Measurements from ENCODE around the gene CBX4.

Gene CBX4

DNA sequence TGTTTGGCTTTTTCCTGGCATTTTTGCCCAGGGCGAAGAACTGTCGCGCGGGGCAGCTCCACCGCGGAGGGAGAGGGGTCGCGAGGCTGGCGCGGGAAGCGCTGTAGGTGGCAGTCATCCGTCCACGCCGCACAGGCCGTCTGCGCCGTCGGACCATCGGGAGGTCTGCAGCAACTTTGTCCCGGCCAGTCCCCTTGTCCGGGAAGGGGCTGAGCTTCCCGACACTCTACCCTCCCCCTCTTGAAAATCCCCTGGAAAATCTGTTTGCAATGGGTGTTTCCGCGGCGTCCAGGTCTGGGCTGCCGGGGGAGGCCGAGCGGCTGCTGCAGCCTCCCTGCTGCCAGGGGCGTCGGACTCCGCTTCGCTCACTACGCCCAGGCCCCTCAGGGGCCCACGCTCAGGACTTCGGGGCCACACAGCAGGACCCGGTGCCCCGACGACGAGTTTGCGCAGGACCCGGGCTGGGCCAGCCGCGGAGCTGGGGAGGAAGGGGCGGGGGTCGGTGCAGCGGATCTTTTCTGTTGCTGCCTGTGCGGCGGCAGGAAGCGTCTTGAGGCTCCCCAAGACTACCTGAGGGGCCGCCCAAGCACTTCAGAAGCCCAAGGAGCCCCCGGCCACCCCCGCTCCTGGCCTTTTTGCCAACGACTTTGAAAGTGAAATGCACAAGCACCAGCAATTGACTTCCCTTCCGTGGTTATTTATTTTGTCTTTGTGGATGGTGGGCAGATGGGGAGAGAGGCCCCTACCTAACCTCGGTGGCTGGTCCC is 2.3 kb upstream of the CBX4 start:
- no peak for DNase-seq

DNA sequence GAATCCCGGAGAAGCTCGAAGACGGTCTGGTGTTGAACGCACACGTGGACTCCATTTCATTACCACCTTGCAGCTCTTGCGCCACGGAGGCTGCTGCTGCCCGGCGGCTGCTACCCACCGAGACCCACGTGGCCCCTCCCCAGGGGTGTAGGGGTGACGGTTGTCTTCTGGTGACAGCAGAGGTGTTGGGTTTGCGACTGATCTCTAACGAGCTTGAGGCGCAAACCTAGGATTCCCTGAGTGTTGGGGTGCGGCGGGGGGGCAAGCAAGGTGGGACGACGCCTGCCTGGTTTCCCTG is 1.7 kb upstream of the CBX4 start:
- no peak for DNase-seq

DNA sequence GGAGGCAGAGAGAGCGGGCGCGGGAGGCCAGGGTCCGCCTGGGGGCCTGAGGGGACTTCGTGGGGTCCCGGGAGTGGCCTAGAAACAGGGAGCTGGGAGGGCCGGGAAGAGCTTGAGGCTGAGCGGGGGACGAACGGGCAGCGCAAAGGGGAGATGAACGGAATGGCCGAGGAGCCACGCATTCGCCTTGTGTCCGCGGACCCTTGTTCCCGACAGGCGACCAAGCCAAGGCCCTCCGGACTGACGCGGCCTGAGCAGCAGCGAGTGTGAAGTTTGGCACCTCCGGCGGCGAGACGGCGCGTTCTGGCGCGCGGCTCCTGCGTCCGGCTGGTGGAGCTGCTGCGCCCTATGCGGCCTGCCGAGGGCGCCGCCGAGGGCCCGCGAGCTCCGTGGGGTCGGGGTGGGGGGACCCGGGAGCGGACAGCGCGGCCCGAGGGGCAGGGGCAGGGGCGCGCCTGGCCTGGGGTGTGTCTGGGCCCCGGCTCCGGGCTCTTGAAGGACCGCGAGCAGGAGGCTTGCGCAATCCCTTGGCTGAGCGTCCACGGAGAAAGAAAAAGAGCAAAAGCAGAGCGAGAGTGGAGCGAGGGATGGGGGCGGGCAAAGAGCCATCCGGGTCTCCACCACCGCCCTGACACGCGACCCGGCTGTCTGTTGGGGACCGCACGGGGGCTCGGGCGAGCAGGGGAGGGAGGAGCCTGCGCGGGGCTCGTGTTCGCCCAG is 1.2 kb upstream of the CBX4 start:
- no peak for DNase-seq

DNA sequence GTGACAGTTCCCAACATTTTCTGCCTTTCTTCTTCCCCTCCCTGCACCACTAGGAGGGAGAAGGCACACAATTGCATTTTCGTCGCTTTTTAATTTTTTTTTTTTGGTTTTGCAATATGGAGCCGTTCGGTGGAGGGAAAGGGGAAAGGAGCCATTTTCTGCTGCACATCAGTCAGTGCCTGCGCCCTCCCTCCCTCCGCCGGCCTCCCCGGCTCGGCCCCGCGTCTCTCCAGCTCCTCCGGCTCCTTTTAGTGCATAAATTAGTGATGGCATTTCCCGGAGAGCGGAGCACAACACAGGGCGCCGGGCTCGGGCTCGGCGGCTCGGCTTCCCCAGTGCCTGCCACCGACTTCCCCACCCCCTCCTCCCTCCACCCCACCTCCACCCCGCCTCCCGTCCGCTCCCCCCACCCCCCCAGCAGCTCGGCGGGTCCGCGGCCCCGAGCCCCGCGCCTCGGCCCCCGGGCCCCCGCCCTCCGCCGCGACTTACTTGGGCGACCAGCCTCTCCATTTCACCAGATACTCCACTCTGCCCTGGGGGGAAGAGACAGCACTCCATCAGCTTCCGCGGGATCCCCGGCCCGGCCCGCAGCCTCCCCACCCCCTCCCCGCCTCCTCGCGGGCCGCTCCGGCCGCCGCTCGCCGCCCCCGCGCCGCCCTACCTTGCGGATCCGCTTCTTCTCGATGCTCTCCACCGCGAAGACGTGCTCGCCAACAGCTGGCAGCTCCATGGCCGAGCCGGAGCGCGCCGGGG is 542 bp downstream of the CBX4 start:
- DNase-seq = peak; percentile 51 to 57

DNA sequence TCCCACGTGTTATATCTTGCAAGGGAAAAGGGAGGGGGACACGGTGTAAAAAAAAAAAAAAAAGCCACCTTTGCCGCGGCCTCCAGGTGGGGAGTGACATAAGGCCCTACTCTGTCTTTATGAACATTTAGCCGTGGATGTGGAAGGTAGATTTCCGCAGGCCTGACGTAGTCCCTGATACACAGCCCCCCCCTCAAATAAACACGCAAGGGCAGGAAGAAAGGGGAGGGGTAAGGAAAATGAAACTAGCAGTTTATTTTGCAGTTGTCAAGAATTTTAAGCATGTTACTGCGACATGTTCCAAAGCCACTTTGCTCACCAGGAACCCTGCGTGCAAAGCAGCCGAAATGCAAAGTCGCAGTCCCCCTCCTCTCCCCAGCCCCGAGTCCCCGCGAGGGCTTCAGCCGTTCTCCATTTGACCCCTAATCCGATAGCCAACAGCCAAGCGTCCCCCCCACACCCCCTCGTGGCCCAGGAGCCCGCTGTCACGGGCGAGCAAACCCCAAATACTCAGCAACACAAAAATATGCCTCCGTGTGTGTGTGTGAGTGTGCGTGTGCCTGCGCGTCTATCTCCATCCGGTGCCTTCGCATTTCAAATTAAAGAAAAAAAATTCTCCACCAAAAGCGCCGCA is 1.2 kb downstream of the CBX4 start:
- peak in 1 of 2 experiments; percentile 27 for DNase-seq

DNA sequence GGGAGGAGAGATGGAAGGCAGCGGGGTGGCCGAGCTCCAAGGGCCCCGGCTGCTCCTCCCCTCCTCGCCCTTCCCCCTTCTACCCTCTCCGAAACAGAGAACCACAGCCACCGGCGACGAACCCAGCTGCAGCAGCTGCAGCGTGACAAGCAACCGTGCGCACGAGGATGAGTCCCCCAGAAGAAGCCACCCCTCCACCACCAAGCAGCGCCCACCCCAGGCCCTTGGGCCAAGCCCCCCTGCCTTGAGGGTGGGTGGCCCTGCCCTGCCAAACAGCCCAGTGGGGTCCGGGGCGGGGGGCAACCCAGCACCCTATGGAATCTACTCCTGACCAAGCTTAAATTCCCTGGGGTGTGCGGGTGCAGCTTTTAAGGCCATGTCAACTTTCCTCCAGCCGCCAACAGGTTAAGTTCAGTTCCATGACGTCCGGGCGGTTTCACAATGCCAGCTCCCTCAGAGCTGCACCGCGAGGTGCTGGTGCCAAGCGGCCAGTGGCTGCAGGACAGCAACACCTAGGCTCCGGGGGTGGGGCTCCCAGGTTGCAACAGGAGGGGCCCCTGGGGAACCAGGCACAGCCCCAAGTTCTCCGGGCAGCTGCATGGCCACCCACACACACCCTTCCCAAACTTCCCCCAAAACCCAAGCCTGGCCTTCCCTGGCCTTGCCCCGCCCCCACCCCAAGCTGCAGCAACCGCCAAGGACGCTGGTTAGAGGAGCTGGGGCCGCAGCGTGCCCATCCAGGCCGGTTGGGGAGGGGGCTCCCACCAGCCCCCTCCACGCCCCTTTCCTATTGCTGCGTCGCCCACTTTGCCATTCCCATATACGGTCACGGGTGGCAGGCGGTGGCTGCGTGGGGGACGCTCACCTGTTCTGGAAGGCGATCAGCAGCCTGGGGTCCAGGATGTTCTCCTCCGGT is 2.0 kb downstream of the CBX4 start:
- peak; percentile 57 to 65 for DNase-seq

DNA sequence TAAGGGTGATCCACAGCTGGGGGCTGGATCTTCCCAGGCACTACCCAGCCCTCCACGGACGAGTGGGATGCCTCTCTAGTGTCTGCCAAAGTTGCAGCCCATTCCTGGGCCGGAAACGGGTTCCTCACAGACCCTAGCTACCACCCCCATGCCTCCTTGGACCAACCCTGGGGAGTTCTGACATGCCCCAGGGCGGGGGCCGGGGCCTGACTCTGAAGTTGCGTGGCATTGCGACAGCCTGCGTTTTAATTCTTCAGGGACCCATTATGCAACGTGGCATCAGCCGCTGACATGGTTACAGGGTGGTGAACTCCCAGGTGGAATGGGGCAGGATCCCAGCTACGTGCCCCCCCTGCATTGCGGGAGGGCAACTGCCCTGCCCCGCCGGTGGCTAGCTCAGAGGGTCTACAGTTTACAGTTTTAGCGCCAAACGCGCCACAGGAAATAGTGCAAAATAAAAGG is 2.7 kb downstream of the CBX4 start:
- no peak for DNase-seq

DNA sequence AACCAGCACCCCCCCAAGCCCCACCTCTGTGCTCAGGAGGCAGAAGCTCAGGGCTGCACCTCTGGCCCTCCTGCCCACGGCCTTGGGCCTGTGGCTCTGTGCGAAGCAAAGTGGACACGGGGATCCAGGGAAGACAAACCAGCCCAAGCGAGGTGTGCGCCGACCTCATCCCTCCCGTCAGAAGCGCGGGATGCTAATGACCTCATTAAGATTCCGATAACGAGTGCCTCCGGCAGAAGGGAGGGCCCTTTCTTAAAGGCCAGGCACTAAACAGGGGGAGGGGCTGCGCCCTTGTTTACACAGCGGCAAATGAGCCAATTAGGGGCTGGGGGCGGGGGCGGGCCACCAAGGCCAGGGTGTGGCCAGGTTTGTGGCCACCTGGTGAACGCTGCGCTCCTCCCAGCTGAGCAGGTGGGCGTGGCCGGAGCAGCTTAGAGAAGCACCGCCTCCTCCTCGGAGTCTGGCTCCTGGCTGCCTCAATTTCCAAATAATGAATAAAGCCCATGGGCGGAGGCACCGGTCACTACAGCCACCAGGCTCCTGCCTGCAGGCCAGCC is 3.2 kb downstream of the CBX4 start:
- DNase-seq = no peak

DNA sequence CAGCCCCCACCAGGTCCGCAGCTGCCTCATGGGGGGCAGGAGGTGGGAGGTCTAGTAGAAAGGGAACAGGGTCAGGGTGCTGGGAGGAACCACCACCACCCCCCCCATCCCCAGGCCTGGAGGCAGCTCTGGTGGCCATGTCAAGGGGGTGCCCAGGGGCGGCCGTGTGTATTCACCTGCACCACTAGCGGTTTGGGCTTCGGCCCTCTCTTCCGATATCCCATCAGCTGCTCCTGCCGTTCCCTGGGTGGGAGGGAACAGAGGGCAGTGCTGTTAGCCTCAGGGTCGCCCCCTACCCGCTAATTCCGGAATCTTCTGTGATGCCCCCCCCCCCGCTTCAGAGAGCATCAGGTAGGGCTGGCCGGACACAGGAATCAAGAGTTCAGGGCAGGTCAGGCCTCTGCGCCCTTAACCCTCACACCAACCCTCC is 3.8 kb downstream of the CBX4 start:
- no peak for DNase-seq

DNA sequence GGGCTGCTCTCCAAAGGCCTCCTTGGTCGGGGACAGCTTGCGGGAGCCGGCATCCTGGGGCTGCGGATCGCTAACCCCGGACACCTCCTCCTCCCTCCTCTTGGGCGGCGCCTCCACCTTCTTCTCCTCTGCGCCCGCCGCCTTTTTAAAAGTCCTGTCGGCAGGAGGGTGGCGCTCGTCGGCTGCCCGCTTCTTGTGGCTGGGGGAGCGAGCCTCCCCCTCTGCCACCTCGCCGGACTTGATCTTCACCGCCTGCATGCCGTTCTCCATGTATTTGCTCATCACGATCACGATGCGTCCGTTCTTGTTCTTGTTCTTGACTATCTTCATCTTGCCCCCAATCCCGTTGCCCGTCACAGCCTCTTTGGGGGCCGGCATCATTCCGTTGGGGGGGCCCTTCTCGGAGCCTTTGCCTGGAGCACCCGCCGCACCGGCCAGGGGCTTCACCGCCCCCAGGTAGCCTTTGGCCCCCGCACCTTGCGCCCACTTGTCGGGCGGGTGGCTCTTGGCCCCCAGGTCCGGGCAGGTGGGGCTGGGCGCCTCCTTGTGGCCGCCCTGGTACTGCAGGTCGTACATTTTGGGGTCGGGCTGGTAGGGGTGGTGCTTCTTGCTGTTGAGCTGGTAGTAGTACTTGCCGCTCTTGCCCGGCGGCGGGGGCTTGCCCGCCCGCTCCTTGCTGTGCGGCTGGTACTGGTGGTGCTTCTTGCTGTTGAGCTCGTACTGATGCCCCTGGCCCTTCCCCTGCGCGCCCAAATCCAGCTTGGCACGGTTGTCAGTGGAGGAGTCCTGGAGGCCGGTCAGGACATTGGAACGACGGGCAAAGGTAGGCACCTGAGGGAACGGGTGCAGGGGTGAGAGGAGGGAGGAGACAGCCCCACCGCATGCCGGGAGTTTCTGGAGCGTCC is 4.4 kb downstream of the CBX4 start:
- DNase-seq = peak in 1 of 2 experiments; percentile 64

DNA sequence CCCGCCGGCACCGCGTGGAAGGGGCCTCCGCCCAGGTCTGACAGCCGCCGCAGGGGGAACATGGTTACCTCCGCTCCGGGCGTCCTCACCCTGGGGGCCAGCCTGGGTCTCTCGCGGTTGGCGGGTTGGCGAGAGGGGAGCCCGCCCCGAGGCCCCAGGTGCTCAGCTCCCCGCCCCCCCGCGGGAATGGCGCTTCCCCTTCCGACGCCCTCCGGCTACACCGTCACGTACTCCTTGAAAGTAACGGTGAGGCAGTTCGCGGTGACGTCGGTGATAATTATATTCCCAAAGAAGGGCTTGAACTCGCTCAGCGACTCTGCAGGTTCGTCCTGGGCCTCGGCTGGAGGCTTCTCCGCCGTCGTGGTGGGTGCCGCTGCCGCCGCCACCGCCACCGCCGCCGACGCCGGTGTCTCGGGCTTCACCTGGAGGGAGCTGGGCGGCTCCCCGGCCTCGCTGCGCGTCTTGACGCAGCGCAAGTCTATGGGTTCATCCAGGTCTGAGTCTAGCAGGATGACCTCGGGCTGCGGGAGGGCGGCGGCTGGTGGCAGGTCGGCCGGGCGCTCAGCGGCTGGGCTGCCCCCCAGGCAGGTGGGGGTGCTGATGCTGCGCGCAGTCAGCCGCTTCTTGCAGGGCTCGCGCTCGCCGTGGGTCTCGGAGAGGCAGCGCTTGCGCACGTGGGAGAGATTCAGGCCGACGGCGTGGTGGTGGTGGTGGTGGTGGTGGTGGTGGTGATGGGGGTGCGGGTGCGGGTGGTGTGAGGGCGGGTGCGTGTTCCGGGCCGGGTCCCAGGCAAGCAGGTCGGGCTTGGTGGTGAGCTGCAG is 5.3 kb downstream of the CBX4 start:
- no peak for DNase-seq

DNA sequence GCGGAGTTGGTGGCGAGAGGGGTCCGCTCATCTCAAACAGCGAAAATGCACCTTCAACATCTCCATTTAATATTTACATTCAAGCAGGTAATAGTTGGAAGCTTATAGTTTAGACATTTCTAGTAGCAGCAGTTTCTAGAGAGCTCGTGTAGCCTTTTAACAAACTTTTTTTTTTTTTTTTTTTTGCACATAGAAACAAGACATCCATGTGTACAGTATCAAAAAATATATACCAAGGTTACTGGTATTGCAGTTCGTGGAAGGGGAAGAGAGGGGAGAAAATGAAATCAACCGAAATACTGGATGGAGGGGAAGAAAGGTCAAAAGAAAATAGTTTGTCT is 6.2 kb downstream of the CBX4 start:
- DNase-seq = no peak

DNA sequence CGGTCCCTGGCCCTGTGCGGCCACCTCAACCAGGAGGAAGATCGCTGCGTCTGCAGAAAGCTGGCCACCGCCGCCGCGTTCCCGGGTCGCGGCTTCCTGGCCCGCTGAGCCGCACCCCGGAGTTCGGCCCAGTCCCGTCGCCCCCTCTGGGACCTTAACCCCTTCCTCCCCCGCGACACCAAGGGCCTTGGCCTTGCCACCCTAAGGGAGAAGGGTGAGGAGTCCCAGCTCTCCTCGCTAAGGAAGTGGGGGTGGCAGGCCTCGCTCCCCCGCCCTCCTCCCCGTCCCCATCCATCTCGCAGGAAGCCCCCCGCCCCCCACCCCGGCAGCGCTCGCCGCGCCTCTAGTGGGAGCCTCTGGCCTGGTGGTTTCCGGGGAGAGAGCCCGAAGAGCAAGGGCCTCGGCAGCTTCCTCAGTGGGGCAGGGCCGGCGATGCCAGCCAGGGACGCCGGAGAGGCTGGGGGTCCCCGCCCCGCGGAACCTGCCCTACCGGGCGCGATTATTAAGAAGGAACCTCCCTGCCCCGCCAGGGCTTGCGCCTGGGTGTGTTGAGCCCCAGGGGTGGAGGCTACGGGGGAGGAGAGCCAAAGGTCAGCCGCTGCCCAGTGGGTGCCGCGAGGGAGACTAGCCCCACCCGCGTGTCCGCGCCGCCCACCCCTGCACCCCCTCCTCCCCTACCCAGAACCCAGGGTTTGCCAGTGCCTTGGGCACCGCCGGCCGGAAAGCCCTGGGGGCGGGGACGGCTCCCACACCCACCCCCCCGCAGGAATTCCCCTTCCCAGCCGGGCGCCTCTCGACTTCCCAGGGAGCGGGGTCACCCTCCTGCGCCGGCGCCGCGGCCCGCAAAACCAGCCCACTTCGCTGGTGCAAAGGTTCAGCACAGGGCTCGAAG is 6.8 kb downstream of the CBX4 start:
- no peak for DNase-seq

DNA sequence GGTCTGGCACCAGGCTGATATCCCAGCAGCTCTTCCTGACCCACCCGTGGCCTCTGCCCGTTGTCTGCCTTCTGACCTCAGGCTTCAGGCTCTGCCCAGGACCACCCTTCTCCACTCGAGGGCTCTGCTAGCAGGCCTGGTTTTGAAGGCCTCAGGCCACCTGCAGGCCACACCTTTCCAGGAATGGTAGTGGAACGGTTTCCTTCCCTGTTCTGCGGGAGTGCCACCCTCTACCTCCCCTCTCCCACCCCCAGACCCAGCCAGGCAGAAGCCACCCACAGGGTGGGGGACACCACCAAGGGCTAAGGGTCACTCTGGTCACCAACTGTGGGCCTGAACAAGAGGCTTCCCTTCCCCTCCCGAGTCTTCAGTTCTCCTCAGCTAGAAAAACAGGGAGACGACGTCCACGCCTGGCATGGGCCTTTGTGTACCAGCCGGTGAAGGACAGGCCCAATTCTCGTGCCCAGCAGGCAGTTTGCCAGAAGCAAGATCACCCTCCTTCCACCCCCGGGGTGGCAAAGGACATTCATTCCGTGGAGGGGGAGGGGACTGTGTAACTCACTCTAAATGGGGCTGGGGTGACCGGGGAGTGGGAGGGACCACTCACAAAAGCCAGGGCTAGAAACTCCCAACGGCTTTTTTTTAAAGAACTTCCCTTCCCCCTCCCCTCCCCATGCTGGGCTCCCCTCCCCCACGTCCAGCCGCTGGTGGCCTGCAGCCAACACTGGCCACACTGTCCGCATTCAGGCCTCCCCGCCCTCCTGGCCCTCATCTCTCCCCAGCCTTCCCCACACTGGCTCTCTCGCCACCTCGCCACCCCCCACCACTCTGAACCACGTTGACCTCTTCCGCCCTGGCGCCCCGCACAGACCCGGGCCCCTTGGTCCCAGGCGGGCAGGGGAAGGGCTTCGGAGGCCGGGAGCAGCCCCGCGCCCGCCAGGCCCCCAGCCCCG is 7.7 kb downstream of the CBX4 start:
- DNase-seq = no peak

DNA sequence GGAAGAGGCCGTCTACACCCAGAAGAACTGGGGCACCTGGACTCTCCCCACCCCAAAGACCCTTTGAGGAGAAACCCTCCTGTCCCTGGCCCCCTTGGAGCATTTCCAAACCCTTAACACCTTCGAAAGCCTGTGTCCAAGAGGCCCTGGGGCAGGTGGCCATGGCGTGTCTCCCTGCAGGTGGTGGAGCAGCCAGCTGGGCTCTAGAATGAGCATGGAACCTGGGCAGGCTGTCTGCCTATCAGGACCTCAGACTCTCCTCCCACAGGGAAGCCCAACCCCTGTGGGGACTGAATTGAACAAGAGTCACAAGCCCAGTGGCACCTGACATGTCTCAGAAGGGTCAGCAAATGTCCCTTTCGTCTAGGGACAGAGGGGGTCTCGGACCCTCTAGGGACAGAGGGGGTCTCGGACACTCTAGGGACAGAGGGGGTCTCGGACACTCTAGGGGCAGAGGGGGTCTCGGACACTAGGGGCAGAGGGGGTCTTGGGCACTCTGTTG is 8.4 kb downstream of the CBX4 start:
- DNase-seq = no peak

DNA sequence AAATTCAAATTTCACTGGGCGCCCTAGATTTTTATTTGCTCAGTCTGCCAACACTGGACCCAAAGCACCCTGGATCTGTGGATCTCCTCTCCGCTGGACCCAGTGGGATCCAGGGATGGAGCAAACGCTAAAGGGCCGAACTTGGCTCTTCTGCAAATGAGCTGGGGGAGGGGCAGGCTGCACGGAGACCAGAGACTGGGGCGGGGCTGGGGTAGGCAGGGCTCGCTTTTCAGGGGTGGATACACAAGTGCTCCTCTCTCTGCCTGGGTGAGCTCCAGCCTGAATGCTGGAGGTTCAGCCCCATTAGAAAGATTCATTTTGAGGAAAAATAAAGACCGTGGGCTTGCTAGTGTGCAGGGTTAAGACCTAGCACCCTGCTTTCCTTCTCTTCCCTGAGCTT is 8.9 kb downstream of the CBX4 start:
- DNase-seq = no peak

DNA sequence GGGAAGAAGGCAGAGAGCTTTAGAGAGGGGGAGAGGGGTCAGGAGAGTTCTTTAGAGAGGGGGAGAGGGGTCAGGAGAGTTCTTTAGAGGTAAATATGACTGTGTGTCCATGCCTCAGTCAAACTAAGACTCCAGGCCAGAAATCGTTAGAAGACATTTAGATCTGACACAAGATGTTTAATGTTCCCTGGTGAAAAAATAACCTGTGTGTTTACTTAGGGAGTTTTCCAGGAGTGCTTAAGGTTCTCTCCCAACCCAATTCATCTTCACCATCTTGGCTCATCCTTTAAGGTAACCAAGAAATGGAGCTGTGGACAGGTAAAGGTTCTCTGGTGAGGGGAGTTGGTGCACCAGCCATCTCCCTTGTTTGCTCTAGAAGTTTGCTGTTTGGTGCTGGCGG is 9.8 kb downstream of the CBX4 start:
- no peak for DNase-seq

DNA sequence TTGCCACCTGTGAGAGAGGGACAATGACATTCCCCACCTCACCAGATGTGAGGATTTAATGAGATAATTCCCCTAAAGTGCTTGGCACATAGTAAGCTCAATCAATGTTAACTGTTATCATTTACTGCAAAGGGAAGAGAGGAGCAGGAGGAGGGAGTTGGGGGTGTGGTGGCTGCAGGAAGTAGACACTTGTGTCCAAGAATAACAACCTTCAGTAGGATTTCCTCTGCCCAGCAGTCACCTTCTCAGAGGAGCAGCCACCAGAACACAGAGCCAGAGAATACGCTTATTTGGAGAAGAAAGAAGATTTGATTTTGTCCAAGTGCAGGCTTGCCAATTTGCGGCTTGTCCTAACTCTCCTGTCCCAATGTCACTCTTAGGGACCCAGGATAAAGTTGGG is 10.2 kb downstream of the CBX4 start:
- no peak for DNase-seq

Data from activated CD4-positive, alpha-beta T cell treated with anti-CD3 and anti-CD28 coated beads, Interleukin-2, amount 50 U/mL, for 48 hours (primary cell).